K562 (cell line): ENCODE data around the gene SLC41A3. TPM values are rescaled to one million over a fixed set of nuclear protein-coding genes. Genes with fewer than 3 reads are reported as not detected.
"Not testable (repeated sequence)": the region's sequence is repeated elsewhere in the genome, so short reads cannot be mapped to it uniquely, and the experiment has no call there.

Experiments used
- ATAC-seq: fragments of 200-7000 bp; cut with Tn5 transposase; 3 replicates; pipeline ENCODE4 v1.9.1; 2020; ENCODE audit warnings: moderate library complexity
- BruUV-seq: library from RNA; stranded (reverse); fragments of 400-500 nt; replicated peaks from 2 replicates; lab custom pipeline; 2021; lab: Mats Ljungman, UMichigan
- CTCF ChIA-PET: fragments of 300-600 bp; formaldehyde crosslinking; extraction: SDS; loops from one replicate; lab custom pipeline; 2021; ENCODE audit warnings: low intra/inter-chr PET ratio; lab: Yijun Ruan, JAX
- POLR2A ChIA-PET: fragments of 300-600, 350-650 bp; sonication (Branson Sonifier 250); formaldehyde crosslinking; extraction: SDS; loops from one replicate; lab custom pipeline; 2021; ENCODE audit warnings: antibody characterized with exemption, inconsistent platforms; lab: Yijun Ruan, JAX
- DNase-seq, 4 experiments: peaks; one replicate each; pipeline versions ENCODE4 v3.0.0 to v3.0.0-alpha.2; 2011 to 2018; ENCODE audit warnings: low spot score in 3 of 4, mixed read lengths in 3 of 4; ENCODE audit errors: extremely low read depth in 1 of 4
- FAIRE-seq: peaks from 2 replicates; lab custom pipeline; 2011; peaks lifted over from hg19 to GRCh38; lab: Jason Lieb, UNC
- H2AFZ ChIP-seq: 2 replicates; pipeline ENCODE4 v1.6.0; 2011; ENCODE audit warnings: low read depth, low read length, control low read depth, inconsistent platforms
- H3K27ac ChIP-seq: fragments of 200-600 bp; 3 replicates; pipeline ENCODE4 v1.8.0; 2011; ENCODE audit warnings: low read depth, mild to moderate bottlenecking, control low read depth, inconsistent platforms, low read length, moderate library complexity, mixed read lengths; ENCODE audit errors: extremely low read depth
- H3K27me3 ChIP-seq, 2 experiments: fragments of 300-600 bp in 1 of 2; 2 replicates in 1 of 2; 3 replicates in 1 of 2; pipeline versions ENCODE4 v1.6.0 to v1.8.0; 2011; ENCODE audit warnings: inconsistent platforms in 2 of 2, low read length in 2 of 2, mild to moderate bottlenecking in 1 of 2, mixed read lengths in 1 of 2, moderate library complexity in 1 of 2; ENCODE audit not compliant: control insufficient read depth in 2 of 2, insufficient read depth in 2 of 2
- H3K36me3 ChIP-seq: fragments of 300-600 bp; 3 replicates; pipeline ENCODE4 v1.8.0; 2011; ENCODE audit warnings: mild to moderate bottlenecking, low read length, inconsistent platforms; ENCODE audit not compliant: control insufficient read depth, insufficient read depth
- H3K4me1 ChIP-seq, 2 experiments: fragments of 200-600 bp in 1 of 2; replicated peaks in 1 of 2; 2 replicates in 1 of 2; 3 replicates in 1 of 2; pipeline versions ENCODE4 v1.5.1 to v1.8.0; 2011; ENCODE audit warnings: inconsistent platforms in 2 of 2, low read length in 2 of 2, mild to moderate bottlenecking in 1 of 2, mixed read lengths in 1 of 2, moderate library complexity in 1 of 2; ENCODE audit not compliant: control insufficient read depth in 2 of 2, insufficient read depth in 2 of 2
- H3K4me2 ChIP-seq: 2 replicates; pipeline ENCODE4 v1.6.1; 2011; ENCODE audit warnings: low read length, control low read depth, inconsistent platforms, mixed read lengths; ENCODE audit not compliant: insufficient read depth
- H3K4me3 ChIP-seq: fragments of 200-600 bp; sonication (generic), shearing (Covaris generic); 2 replicates; pipeline ENCODE4 v1.5.1; 2016; ENCODE audit warnings: control low read depth, inconsistent platforms
- H3K79me2 ChIP-seq: fragments of 200-600 bp; 3 replicates; pipeline ENCODE4 v1.8.0; 2011; ENCODE audit warnings: low read length, inconsistent platforms; ENCODE audit not compliant: control insufficient read depth, insufficient read depth
- H3K9ac ChIP-seq, 2 experiments: 2 replicates each; pipeline versions ENCODE4 v1.6.0 to v1.6.1; 2011; ENCODE audit warnings: low read depth in 2 of 2, low read length in 2 of 2, control low read depth in 1 of 2, inconsistent platforms in 1 of 2, mild to moderate bottlenecking in 1 of 2, mixed read lengths in 1 of 2; ENCODE audit not compliant: insufficient read depth in 1 of 2
- H3K9me1 ChIP-seq: one replicate; pipeline ENCODE4 v1.6.0; 2011; ENCODE audit warnings: inconsistent platforms, mild to moderate bottlenecking, low read length, moderate library complexity; ENCODE audit not compliant: control insufficient read depth, insufficient read depth
- H3K9me3 ChIP-seq: replicated peaks from 2 replicates; pipeline ENCODE4 v1.5.1; 2011; ENCODE audit warnings: low read depth, low read length, inconsistent platforms; ENCODE audit not compliant: control insufficient read depth, insufficient read depth
- H4K20me1 ChIP-seq: replicated peaks from 2 replicates; pipeline ENCODE4 v1.6.1; 2011; ENCODE audit warnings: low read length, inconsistent platforms, mixed read lengths; ENCODE audit not compliant: control insufficient read depth, insufficient read depth
- CBX5 ChIP-seq: IDR thresholded peaks from 2 replicates; pipeline ENCODE4 v1.6.1; 2014; ENCODE audit warnings: low read depth, borderline replicate concordance
- EGR1 ChIP-seq: fragments of 450-650 bp; conservative IDR thresholded peaks from 2 replicates; pipeline ENCODE4 v1.6.1; 2017; ENCODE audit warnings: mild to moderate bottlenecking
- GABPB1 ChIP-seq: sonication (generic); formaldehyde crosslinking; IDR thresholded peaks from 2 replicates; pipeline ENCODE4 v1.8.0; 2022; ENCODE audit warnings: mild to moderate bottlenecking, missing genetic modification reagents
- PHB2 ChIP-seq: fragments of 450-650 bp; IDR thresholded peaks from 2 replicates; pipeline ENCODE4 v1.6.1; 2017; ENCODE audit warnings: low read depth
- PHF8 ChIP-seq: fragments of 200-600 bp; sonication (generic); IDR thresholded peaks from 2 replicates; pipeline ENCODE4 v1.6.1; 2012; ENCODE audit warnings: mixed run types, mild to moderate bottlenecking, inconsistent platforms, low read length, moderate library complexity, borderline replicate concordance
- POLR2A ChIP-seq: fragments of 450-650 bp; conservative IDR thresholded peaks from 2 replicates; pipeline ENCODE4 v1.6.1; 2016
- RAD21 ChIP-seq, 2 experiments: fragments of 250-450 bp in 1 of 2; fragments of 450-650 bp in 1 of 2; sonication (Bioruptor Pico) in 1 of 2; formaldehyde crosslinking in 1 of 2; IDR thresholded peaks in 1 of 2; conservative IDR thresholded peaks in 1 of 2; 2 replicates each; pipeline versions ENCODE4 v1.4.0 to v1.8.0; 2020 to 2022; ENCODE audit warnings: mild to moderate bottlenecking in 2 of 2, moderate library complexity in 1 of 2
- RBFOX2 ChIP-seq: fragments of 200-400 bp; formaldehyde crosslinking; IDR thresholded peaks from 2 replicates; pipeline ENCODE4 v1.6.1; 2017; ENCODE audit warnings: low read depth, mild to moderate bottlenecking, low read length, moderate library complexity
- SRSF7 ChIP-seq: fragments of 200-400 bp; formaldehyde crosslinking; optimal IDR thresholded peaks from 2 replicates; pipeline ENCODE3; 2017; ENCODE audit warnings: mild to moderate bottlenecking, low read depth, low read length
- ZFX ChIP-seq: sonication (generic); formaldehyde crosslinking; IDR thresholded peaks from 2 replicates; pipeline ENCODE4 v1.8.0; 2022; ENCODE audit warnings: mild to moderate bottlenecking, missing genetic modification reagents, moderate library complexity
- ZNF436 ChIP-seq: fragments of 250-450, 450-650 bp; sonication (Bioruptor Pico); formaldehyde crosslinking; IDR thresholded peaks from 2 replicates; pipeline ENCODE4 v1.7.0; 2020; ENCODE audit warnings: mild to moderate bottlenecking
- ZNF445 ChIP-seq: fragments of 250-450 bp; sonication (Bioruptor Pico); IDR thresholded peaks from 2 replicates; pipeline ENCODE4 v1.4.0; 2020; ENCODE audit warnings: low read depth, mild to moderate bottlenecking, moderate library complexity
- WGBS: fragments of 100-300 bp; shearing (Covaris generic); methylation state at CpG from one replicate; pipeline ENCODE4 v1.1.6; 2016; ENCODE audit warnings: low coverage, mixed read lengths; ENCODE audit not compliant: insufficient coverage; ENCODE audit errors: missing lambda C conversion rate; 5-methylcytosine and 5-hydroxymethylcytosine counted together
- in situ Hi-C: fragments of 300-500 bp; cut with MboI; formaldehyde crosslinking; loops from 4 replicates; pipeline ENCODE4 v1.15.0; 2018; ENCODE audit warnings: inconsistent platforms, mixed read lengths
- intact Hi-C: fragments of 100-400 bp; cut with micrococcal nuclease; formaldehyde crosslinking; loops from 2 replicates; pipeline ENCODE4 v1.14.2; 2022
- polyA plus RNA-seq, 8 experiments: library from polyadenylated mRNA; depleted of rRNA in 4 of 8; stranded (reverse) in 5 of 8; unstranded in 3 of 8; fragments of >200 nt; fragmentation: Nextera tagmentation in 2 of 8; fragmentation: Illumina TruSeq in 1 of 8; extraction: Ambion mirVana in 2 of 8; extraction: Trizol in 1 of 8; gene quantifications; 2 replicates each; pipeline versions ENCODE4 v1.2.1 to v1.2.3, GENCODE V29; 2011 to 2014; ENCODE audit warnings: inconsistent platforms in 1 of 8, missing spikeins in 1 of 8
- total RNA-seq, 7 experiments: library from RNA; depleted of rRNA in 6 of 7; stranded (reverse); fragments of >200 nt in 6 of 7; fragmentation: Illumina TruSeq in 2 of 7; extraction: Trizol in 2 of 7; gene quantifications; 2 replicates each; pipeline versions ENCODE4 v1.2.1 to v1.2.3, GENCODE V29; 2011 to 2021; ENCODE audit warnings: low replicate concordance in 1 of 7

The SLC41A3 gene
- total and polyA plus RNA-seq, 9 of the 15 experiments (the other 6 are each of a cell fraction or from before 2014, with no cell fraction given): 4.1 to 20.7 (median 11.2) TPM

DNA sequence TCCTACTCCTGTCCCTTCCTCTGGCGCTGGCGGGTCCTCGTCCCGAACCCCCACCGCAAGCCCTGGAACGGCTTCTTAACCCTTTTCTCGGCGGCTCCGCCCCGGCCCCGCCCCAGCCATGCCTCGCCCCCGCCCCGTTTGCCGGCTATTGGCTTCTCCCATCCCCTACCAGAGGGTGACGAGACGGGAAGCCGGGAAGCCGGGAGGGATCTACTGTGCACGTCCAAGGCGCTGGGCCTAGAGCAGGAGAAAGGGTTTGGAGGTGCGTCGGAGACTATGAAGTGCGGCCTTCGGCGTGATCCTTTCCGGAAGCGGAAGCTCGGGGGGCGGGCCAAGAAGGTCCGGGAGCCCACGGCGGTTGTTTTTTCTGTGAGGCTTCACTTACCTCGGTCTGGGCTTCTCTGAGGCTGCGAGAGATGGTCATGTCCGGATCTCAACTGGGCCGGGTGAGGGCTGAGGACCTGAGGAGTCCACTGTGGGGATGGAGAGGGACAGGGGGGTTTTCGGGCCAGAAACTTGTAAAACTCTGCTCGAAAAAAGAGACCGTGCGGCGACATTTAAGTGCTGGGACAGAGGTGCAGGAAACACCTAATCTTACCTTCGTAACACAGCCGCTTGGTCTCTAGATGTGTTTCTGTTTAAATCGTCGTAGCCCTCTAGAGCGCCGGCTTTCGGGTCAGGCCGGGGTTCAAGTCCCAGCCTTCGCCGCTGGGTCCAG, 93.5 kb downstream of the SLC41A3 start (continued):
- TF ChIP-seq RAD21 (CRISPR knock-in tag; conservative IDR thresholded peaks at IDR 0.05 in 1 of 2, IDR thresholded peaks at IDR 0.05 in 1 of 2) (no peak), ZNF436 (CRISPR knock-in tag) (no peak), POLR2A (peak; percentile 46; the same call in 1 of the 2 replicates), ZNF445 (CRISPR knock-in tag) (no peak), PHB2 (no peak), RBFOX2 (peak; percentile 69), CBX5 (no peak), ZFX (CRISPR knock-in tag) (peak; percentile 37; the same call in 1 of the 2 replicates), PHF8 (peak; percentile 59; the same call in 1 of the 2 replicates), GABPB1 (peak; percentile 48; the same call in 1 of the 2 replicates), EGR1 (0 out of 2 replicates have a peak, but pooled peaks have one; percentile 11), SRSF7 (no peak)
- TF ChIP-seq, all 486 proteins: peak for 17

DNA sequence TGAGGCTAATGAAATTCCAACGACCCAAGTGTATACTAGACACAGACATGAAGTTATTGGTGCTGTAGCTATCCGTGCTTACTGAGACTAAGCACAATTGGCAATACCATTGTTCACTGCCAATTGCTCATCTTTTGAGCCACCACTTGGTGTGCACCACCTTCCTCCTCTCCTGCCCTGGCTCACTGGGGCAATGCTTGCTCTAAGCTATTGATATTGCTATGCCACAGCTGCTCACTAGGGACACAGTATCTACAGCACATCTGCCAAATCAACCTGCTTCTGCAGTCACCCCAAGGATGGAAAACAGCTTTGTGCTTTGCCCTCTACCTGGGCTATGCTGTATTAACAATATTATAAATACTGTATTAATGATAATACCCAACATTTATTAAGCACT, 99.0 kb downstream of the SLC41A3 start:
- BruUV-seq, H4K20me1 ChIP-seq, H2AFZ ChIP-seq, H3K9me1 ChIP-seq, H3K9me3 ChIP-seq, H3K79me2 ChIP-seq, DNase-seq, H3K4me3 ChIP-seq, H3K27ac ChIP-seq, H3K4me2 ChIP-seq, in situ Hi-C loops, ATAC-seq, H3K27me3 ChIP-seq, CTCF ChIA-PET, FAIRE-seq, H3K36me3 ChIP-seq, POLR2A ChIA-PET, H3K9ac ChIP-seq, H3K4me1 ChIP-seq, intact Hi-C loops: not testable (repeated sequence)
- WGBS: 0% methylated on average over 2 of the region's 2 CpGs

DNA sequence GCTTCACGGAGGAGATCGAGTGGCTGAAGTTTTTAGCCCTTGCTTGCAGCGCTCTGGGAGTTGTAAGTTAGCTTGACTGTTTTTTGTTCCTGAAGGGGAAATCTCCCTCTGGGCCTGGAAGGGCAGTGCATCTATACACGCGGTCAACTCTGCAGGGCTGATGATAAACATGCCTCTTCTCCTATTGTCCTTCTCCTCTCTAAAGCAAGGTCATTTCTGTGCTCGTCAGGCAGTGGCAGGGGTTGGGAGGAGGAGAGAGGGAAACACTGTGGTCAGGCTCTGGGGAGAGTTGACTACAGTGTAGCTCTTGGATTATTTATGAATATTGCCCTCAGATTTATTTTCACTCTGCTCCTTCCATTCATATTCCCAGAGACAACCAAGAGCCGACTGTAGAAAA, 106.8 kb downstream of the SLC41A3 start:
- 0% methylated on average over 3 of the region's 7 CpGs for WGBS
- H3K27ac ChIP-seq, POLR2A ChIA-PET, BruUV-seq, H3K4me3 ChIP-seq, H3K27me3 ChIP-seq, FAIRE-seq, H3K36me3 ChIP-seq, DNase-seq, H3K9ac ChIP-seq, H3K4me2 ChIP-seq, H4K20me1 ChIP-seq, in situ Hi-C loops, H2AFZ ChIP-seq, ATAC-seq, intact Hi-C loops, H3K9me3 ChIP-seq, CTCF ChIA-PET, H3K9me1 ChIP-seq, H3K79me2 ChIP-seq, H3K4me1 ChIP-seq: not testable (repeated sequence)
